ENCODE results near the gene COPS7B.
A peak's percentile ranks its signal among the peaks of the same experiment; 100 is the strongest.

Gene COPS7B

DNA sequence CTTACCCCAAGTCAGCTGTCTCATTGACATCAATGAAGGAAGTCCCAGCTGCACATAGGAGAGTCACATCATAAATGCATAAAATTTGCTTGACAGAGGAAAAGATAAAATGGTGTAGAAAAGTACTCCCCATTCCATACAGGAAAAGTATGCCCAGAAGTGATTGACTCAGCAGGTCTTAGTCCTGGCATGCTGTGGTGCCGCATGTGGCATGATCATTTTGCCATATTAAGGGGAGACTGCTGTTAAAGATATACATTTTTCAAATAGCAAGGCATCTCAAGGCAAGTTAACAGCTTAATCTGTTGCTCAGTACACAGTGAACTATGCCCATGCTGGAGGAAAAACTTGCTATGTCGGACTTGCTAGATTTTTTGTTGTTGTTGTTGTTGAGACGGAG lies 8.1 kb downstream of the COPS7B start:
- no peak for ATAC-seq
- TF ChIP-seq, protein P1, sequence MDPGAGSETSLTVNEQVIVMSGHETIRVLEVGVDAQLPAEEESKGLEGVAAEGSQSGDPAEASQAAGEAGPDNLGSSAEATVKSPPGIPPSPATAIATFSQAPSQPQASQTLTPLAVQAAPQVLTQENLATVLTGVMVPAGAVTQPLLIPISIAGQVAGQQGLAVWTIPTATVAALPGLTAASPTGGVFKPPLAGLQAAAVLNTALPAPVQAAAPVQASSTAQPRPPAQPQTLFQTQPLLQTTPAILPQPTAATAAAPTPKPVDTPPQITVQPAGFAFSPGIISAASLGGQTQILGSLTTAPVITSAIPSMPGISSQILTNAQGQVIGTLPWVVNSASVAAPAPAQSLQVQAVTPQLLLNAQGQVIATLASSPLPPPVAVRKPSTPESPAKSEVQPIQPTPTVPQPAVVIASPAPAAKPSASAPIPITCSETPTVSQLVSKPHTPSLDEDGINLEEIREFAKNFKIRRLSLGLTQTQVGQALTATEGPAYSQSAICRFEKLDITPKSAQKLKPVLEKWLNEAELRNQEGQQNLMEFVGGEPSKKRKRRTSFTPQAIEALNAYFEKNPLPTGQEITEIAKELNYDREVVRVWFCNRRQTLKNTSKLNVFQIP (CRISPR knock-in tag; IDR thresholded peaks at IDR 0.05; ENCODE audit: borderline replicate concordance, low read depth): no peak
- TF ChIP-seq RARB (CRISPR knock-in tag; IDR thresholded peaks at IDR 0.05): no peak
- no peak for TF ChIP-seq PPARA (CRISPR knock-in tag; IDR thresholded peaks at IDR 0.05; ENCODE audit: borderline replicate concordance)
- TF ChIP-seq ZC3H10 (CRISPR knock-in tag; IDR thresholded peaks at IDR 0.05): no peak
- no peak for TF ChIP-seq GLIS3 (CRISPR knock-in tag; IDR thresholded peaks at IDR 0.05)
- no peak for TF ChIP-seq CSDC2 (CRISPR knock-in tag; IDR thresholded peaks at IDR 0.05)
- TF ChIP-seq ZNF8 (CRISPR knock-in tag; IDR thresholded peaks at IDR 0.05): no peak
- TF ChIP-seq ESRRG (CRISPR knock-in tag; IDR thresholded peaks at IDR 0.05): no peak
- TF ChIP-seq ZFP3 (CRISPR knock-in tag; IDR thresholded peaks at IDR 0.05): no peak
- TF ChIP-seq, protein P2, sequence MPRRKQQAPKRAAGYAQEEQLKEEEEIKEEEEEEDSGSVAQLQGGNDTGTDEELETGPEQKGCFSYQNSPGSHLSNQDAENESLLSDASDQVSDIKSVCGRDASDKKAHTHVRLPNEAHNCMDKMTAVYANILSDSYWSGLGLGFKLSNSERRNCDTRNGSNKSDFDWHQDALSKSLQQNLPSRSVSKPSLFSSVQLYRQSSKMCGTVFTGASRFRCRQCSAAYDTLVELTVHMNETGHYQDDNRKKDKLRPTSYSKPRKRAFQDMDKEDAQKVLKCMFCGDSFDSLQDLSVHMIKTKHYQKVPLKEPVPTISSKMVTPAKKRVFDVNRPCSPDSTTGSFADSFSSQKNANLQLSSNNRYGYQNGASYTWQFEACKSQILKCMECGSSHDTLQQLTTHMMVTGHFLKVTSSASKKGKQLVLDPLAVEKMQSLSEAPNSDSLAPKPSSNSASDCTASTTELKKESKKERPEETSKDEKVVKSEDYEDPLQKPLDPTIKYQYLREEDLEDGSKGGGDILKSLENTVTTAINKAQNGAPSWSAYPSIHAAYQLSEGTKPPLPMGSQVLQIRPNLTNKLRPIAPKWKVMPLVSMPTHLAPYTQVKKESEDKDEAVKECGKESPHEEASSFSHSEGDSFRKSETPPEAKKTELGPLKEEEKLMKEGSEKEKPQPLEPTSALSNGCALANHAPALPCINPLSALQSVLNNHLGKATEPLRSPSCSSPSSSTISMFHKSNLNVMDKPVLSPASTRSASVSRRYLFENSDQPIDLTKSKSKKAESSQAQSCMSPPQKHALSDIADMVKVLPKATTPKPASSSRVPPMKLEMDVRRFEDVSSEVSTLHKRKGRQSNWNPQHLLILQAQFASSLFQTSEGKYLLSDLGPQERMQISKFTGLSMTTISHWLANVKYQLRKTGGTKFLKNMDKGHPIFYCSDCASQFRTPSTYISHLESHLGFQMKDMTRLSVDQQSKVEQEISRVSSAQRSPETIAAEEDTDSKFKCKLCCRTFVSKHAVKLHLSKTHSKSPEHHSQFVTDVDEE (CRISPR knock-in tag; IDR thresholded peaks at IDR 0.05): no peak
- TF ChIP-seq, protein P3, sequence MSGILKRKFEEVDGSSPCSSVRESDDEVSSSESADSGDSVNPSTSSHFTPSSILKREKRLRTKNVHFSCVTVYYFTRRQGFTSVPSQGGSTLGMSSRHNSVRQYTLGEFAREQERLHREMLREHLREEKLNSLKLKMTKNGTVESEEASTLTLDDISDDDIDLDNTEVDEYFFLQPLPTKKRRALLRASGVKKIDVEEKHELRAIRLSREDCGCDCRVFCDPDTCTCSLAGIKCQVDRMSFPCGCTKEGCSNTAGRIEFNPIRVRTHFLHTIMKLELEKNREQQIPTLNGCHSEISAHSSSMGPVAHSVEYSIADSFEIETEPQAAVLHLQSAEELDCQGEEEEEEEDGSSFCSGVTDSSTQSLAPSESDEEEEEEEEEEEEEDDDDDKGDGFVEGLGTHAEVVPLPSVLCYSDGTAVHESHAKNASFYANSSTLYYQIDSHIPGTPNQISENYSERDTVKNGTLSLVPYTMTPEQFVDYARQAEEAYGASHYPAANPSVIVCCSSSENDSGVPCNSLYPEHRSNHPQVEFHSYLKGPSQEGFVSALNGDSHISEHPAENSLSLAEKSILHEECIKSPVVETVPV (CRISPR knock-in tag; IDR thresholded peaks at IDR 0.05): no peak
- no peak for TF ChIP-seq ZNF565 (CRISPR knock-in tag; conservative IDR thresholded peaks at IDR 0.05; ENCODE audit: low read depth)
- TF ChIP-seq TOX (CRISPR knock-in tag; IDR thresholded peaks at IDR 0.05; ENCODE audit: borderline replicate concordance): no peak
- TF ChIP-seq BACH2 (CRISPR knock-in tag; IDR thresholded peaks at IDR 0.05; ENCODE audit: borderline replicate concordance): no peak
- TF ChIP-seq, protein P4, sequence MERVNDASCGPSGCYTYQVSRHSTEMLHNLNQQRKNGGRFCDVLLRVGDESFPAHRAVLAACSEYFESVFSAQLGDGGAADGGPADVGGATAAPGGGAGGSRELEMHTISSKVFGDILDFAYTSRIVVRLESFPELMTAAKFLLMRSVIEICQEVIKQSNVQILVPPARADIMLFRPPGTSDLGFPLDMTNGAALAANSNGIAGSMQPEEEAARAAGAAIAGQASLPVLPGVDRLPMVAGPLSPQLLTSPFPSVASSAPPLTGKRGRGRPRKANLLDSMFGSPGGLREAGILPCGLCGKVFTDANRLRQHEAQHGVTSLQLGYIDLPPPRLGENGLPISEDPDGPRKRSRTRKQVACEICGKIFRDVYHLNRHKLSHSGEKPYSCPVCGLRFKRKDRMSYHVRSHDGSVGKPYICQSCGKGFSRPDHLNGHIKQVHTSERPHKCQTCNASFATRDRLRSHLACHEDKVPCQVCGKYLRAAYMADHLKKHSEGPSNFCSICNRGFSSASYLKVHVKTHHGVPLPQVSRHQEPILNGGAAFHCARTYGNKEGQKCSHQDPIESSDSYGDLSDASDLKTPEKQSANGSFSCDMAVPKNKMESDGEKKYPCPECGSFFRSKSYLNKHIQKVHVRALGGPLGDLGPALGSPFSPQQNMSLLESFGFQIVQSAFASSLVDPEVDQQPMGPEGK (CRISPR knock-in tag; IDR thresholded peaks at IDR 0.05; ENCODE audit: borderline replicate concordance): no peak
- no peak for TF ChIP-seq ZFP30 (CRISPR knock-in tag; IDR thresholded peaks at IDR 0.05)
- no peak for TF ChIP-seq ZNF70 (CRISPR knock-in tag; IDR thresholded peaks at IDR 0.05)
- TF ChIP-seq OSR1 (CRISPR knock-in tag; IDR thresholded peaks at IDR 0.05): no peak
- no peak for TF ChIP-seq ISL1 (CRISPR knock-in tag; IDR thresholded peaks at IDR 0.05)
- TF ChIP-seq SNAI2 (CRISPR knock-in tag; IDR thresholded peaks at IDR 0.05): no peak

DNA sequence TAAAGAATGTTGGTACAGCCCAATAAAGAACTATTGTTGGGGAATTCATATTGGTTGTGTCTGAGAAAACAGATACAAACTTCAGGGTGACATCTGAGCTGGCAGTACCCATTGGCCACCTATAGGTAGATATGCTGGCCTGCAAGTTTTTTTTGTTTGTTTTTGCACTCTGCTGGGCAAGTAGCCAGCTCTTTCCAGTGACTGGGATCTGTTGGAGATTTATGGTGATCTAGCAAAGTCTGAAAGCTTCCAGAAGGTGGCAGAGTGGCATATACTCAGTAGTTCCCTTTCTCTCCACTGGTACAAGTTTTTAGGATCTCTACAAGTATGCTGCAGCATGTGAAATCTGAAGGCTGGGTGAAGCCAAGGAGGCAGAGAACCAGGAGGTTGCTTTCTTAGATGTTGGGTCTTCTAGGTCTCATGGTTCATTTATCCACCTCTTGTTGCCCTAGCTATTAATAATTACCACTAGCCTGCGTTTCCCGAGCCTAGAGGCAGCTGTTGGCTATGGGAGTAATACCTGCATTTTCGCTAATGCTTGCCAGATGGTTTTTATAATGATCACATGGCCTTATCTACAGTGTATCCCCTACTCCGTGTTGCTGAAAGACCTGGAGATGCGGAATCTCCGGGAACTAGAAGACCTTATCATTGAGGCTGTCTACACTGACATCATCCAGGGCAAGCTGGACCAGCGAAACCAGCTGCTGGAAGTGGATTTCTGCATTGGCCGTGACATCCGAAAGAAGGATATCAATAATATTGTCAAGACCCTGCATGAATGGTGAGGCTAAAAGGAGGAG lies 9.5 kb downstream of the COPS7B start:
- TF ChIP-seq GLIS3 (CRISPR knock-in tag; IDR thresholded peaks at IDR 0.05) (no peak), ZNF565 (CRISPR knock-in tag; conservative IDR thresholded peaks at IDR 0.05; ENCODE audit: low read depth) (no peak), ZFP30 (CRISPR knock-in tag; IDR thresholded peaks at IDR 0.05) (no peak), ZNF8 (CRISPR knock-in tag; IDR thresholded peaks at IDR 0.05) (peak; percentile 11; the same call in 1 of the 2 replicates), TOX (CRISPR knock-in tag; IDR thresholded peaks at IDR 0.05; ENCODE audit: borderline replicate concordance) (no peak), TCF4 (CRISPR knock-in tag; IDR thresholded peaks at IDR 0.05; ENCODE audit: borderline replicate concordance) (peak; percentile 84)
- TF ChIP-seq, protein P4 (CRISPR knock-in tag; IDR thresholded peaks at IDR 0.05; ENCODE audit: borderline replicate concordance): no peak
- peak; percentile 95 for ATAC-seq
